Activated T-cell treated with anti-CD3 and anti-CD28 coated beads, Interleukin-2, amount 50 U/mL, for 24 hours (primary cell): Measurements from ENCODE around the gene TCN2.
A peak's percentile ranks its signal among the peaks of the same experiment; 100 is the strongest.

Experiments used
- DNase-seq: peaks from one replicate; pipeline ENCODE4 v3.0.0-alpha.2; 2020
- H3K27ac Mint-ChIP-seq: 2 replicates; pipeline ENCODE4 v1.8.0; 2020; ENCODE audit warnings: mild to moderate bottlenecking, mixed read lengths
- H3K27me3 Mint-ChIP-seq: 2 replicates; pipeline ENCODE4 v1.8.0; 2020; ENCODE audit warnings: mixed read lengths
- H3K36me3 Mint-ChIP-seq: 2 replicates; pipeline ENCODE4 v1.8.0; 2020; ENCODE audit warnings: low read depth, mixed read lengths
- H3K4me1 Mint-ChIP-seq: 2 replicates; pipeline ENCODE4 v1.8.0; 2020; ENCODE audit warnings: low read depth, mixed read lengths
- H3K4me3 Mint-ChIP-seq: 2 replicates; pipeline ENCODE4 v1.8.0; 2020; ENCODE audit warnings: mild to moderate bottlenecking, moderate library complexity, mixed read lengths
- H3K9me3 Mint-ChIP-seq: 2 replicates; pipeline ENCODE4 v1.8.0; 2020; ENCODE audit warnings: mixed read lengths

The TCN2 gene

GRCh38 chr22:30572840-30573593 lies 34.0 kb upstream of the TCN2 start:
- no peaks in the 10 kb centered on the region for H3K36me3 Mint-ChIP-seq
- no peaks in the 10 kb centered on the region for H3K27me3 Mint-ChIP-seq
- H3K9me3 Mint-ChIP-seq: no peaks in the 10 kb centered on the region
- H3K4me3 Mint-ChIP-seq: no peak overlapping the region
- peaks cover 11% of the 10 kb centered on the region for H3K4me1 Mint-ChIP-seq
- no peak for DNase-seq
- H3K27ac Mint-ChIP-seq: no peak overlapping the region

- Mint-ChIP-seq H3K27ac (no peak overlapping the region), H3K27me3 (no peaks in the 10 kb centered on the region), H3K9me3 (no peaks in the 10 kb centered on the region), H3K4me3 (no peak overlapping the region), H3K36me3 (no peaks in the 10 kb centered on the region), H3K4me1 (peaks cover 11% of the 10 kb centered on the region)
- DNase-seq: no peak
These were observed 33.3 kb upstream of the TCN2 start for GRCh38 chr22:30573594-30574094.

- H3K4me3 Mint-ChIP-seq: no peak within 1 kb of the TSS
- no peaks in the 10 kb centered on the region for H3K27me3 Mint-ChIP-seq
- H3K9me3 Mint-ChIP-seq: no peaks in the 10 kb centered on the region
- no peak for DNase-seq
- H3K4me1 Mint-ChIP-seq: peaks cover 11% of the 10 kb centered on the region
- no peaks in the 10 kb centered on the region for H3K36me3 Mint-ChIP-seq
- no peak within 1 kb of the TSS for H3K27ac Mint-ChIP-seq
These were observed 32.6 kb upstream of the TCN2 start, which contains the start of gene GAL3ST1 for GRCh38 chr22:30574095-30574981. GAL3ST1 (minus strand) TSS chr22:30574665; CDS start chr22:30557392, 17,273 bp downstream.

- H3K27ac Mint-ChIP-seq: no peak overlapping the region
- peaks cover 11% of the 10 kb centered on the region for H3K4me1 Mint-ChIP-seq
- no peaks in the 10 kb centered on the region for H3K9me3 Mint-ChIP-seq
- no peaks in the 10 kb centered on the region for H3K36me3 Mint-ChIP-seq
- DNase-seq: no peak
- no peak overlapping the region for H3K4me3 Mint-ChIP-seq
- H3K27me3 Mint-ChIP-seq: no peaks in the 10 kb centered on the region
These were observed 31.8 kb upstream of the TCN2 start for GRCh38 chr22:30574997-30575671.

GRCh38 chr22:30575859-30576258 lies 31.1 kb upstream of the TCN2 start:
- no peak for DNase-seq
- no peak overlapping the region for H3K27ac Mint-ChIP-seq
- no peak overlapping the region for H3K4me3 Mint-ChIP-seq
- H3K9me3 Mint-ChIP-seq: no peaks in the 10 kb centered on the region
- no peaks in the 10 kb centered on the region for H3K27me3 Mint-ChIP-seq
- H3K36me3 Mint-ChIP-seq: no peaks in the 10 kb centered on the region
- H3K4me1 Mint-ChIP-seq: peaks cover 11% of the 10 kb centered on the region

- Mint-ChIP-seq H3K27ac (no peak overlapping the region), H3K27me3 (no peaks in the 10 kb centered on the region), H3K36me3 (no peaks in the 10 kb centered on the region), H3K4me1 (peaks cover 11% of the 10 kb centered on the region), H3K4me3 (no peak overlapping the region), H3K9me3 (no peaks in the 10 kb centered on the region)
- no peak for DNase-seq
These were observed 28.5 kb upstream of the TCN2 start for GRCh38 chr22:30578481-30578880.

- no peak overlapping the region for H3K4me3 Mint-ChIP-seq
- H3K36me3 Mint-ChIP-seq: no peaks in the 10 kb centered on the region
- peaks cover 4% of the 10 kb centered on the region for H3K4me1 Mint-ChIP-seq
- DNase-seq: no peak
- no peaks in the 10 kb centered on the region for H3K9me3 Mint-ChIP-seq
- H3K27me3 Mint-ChIP-seq: no peaks in the 10 kb centered on the region
- H3K27ac Mint-ChIP-seq: no peak overlapping the region
These were observed 26.1 kb upstream of the TCN2 start for GRCh38 chr22:30580896-30581295.

GRCh38 chr22:30582051-30582450 lies 24.9 kb upstream of the TCN2 start:
- DNase-seq: no peak
- H3K27ac Mint-ChIP-seq: no peak overlapping the region
- no peaks in the 10 kb centered on the region for H3K9me3 Mint-ChIP-seq
- H3K4me3 Mint-ChIP-seq: no peak overlapping the region
- no peaks in the 10 kb centered on the region for H3K27me3 Mint-ChIP-seq
- peaks cover 2% of the 10 kb centered on the region for H3K4me1 Mint-ChIP-seq
- H3K36me3 Mint-ChIP-seq: no peaks in the 10 kb centered on the region

- DNase-seq: no peak
- Mint-ChIP-seq H3K36me3 (no peaks in the 10 kb centered on the region), H3K27me3 (no peaks in the 10 kb centered on the region), H3K9me3 (no peaks in the 10 kb centered on the region), H3K4me1 (peaks cover 4% of the 10 kb centered on the region), H3K4me3 (no peak overlapping the region), H3K27ac (peak overlapping the region; percentile 26)
These were observed 24.0 kb upstream of the TCN2 start for GRCh38 chr22:30582788-30583545.

- Mint-ChIP-seq H3K4me3 (no peak overlapping the region), H3K36me3 (no peaks in the 10 kb centered on the region), H3K27me3 (no peaks in the 10 kb centered on the region), H3K4me1 (peaks cover 8% of the 10 kb centered on the region), H3K9me3 (no peaks in the 10 kb centered on the region), H3K27ac (no peak overlapping the region)
- no peak for DNase-seq
These were observed 22.5 kb upstream of the TCN2 start for GRCh38 chr22:30584441-30584840.

- no peaks in the 10 kb centered on the region for H3K27me3 Mint-ChIP-seq
- H3K36me3 Mint-ChIP-seq: no peaks in the 10 kb centered on the region
- H3K4me1 Mint-ChIP-seq: peaks cover 8% of the 10 kb centered on the region
- H3K4me3 Mint-ChIP-seq: no peak overlapping the region
- DNase-seq: no peak
- H3K9me3 Mint-ChIP-seq: no peaks in the 10 kb centered on the region
- no peak overlapping the region for H3K27ac Mint-ChIP-seq
These were observed 20.6 kb upstream of the TCN2 start for GRCh38 chr22:30586414-30586813.

GRCh38 chr22:30591191-30591587 lies 15.8 kb upstream of the TCN2 start:
- H3K9me3 Mint-ChIP-seq: no peaks in the 10 kb centered on the region
- no peak for DNase-seq
- H3K4me3 Mint-ChIP-seq: no peak overlapping the region
- H3K4me1 Mint-ChIP-seq: peaks cover 8% of the 10 kb centered on the region
- no peaks in the 10 kb centered on the region for H3K36me3 Mint-ChIP-seq
- peaks cover 12% of the 10 kb centered on the region for H3K27me3 Mint-ChIP-seq
- H3K27ac Mint-ChIP-seq: no peak overlapping the region

GRCh38 chr22:30591588-30592359 lies 15.2 kb upstream of the TCN2 start, which contains the start of gene PES1:
PES1 (minus strand) TSS chr22:30591910; CDS start chr22:30591833, 77 bp downstream.
- H3K27me3 Mint-ChIP-seq: peaks cover 12% of the 10 kb centered on the region
- DNase-seq: peak; percentile 92
- peaks cover 6% of the 10 kb centered on the region for H3K4me1 Mint-ChIP-seq
- H3K9me3 Mint-ChIP-seq: no peaks in the 10 kb centered on the region
- H3K4me3 Mint-ChIP-seq: no peak within 1 kb of the TSS
- H3K27ac Mint-ChIP-seq: no peak within 1 kb of the TSS
- no peaks in the 10 kb centered on the region for H3K36me3 Mint-ChIP-seq
